BLaER1 treated with 17β-estradiol and CSF1 and Interleukin-3, amounts not matched to agents 10 nM and 100 nM (cell line): ENCODE data around the gene DIAPH2.

Source experiments
- H3K27ac ChIP-seq, 11 experiments: shearing (Covaris generic); formaldehyde crosslinking; 2 replicates each; pipeline ENCODE4 v1.8.1; 2022
- H3K27me3 ChIP-seq, 11 experiments: shearing (Covaris generic); formaldehyde crosslinking; 2 replicates each; pipeline ENCODE4 v1.8.1; 2022
- H3K36me3 ChIP-seq, 11 experiments: shearing (Covaris generic); formaldehyde crosslinking; 2 replicates each; pipeline ENCODE4 v1.8.1; 2022
- H3K4me1 ChIP-seq, 10 experiments: shearing (Covaris generic); formaldehyde crosslinking; 2 replicates each; pipeline ENCODE4 v1.8.1; 2022
- H3K4me2 ChIP-seq, 11 experiments: shearing (Covaris generic); formaldehyde crosslinking; 2 replicates each; pipeline ENCODE4 v1.8.1; 2022
- H3K4me3 ChIP-seq, 10 experiments: shearing (Covaris generic); formaldehyde crosslinking; 2 replicates each; pipeline ENCODE4 v1.8.1; 2022
- H3K9ac ChIP-seq, 11 experiments: shearing (Covaris generic); formaldehyde crosslinking; 2 replicates each; pipeline ENCODE4 v1.8.1; 2022
- H3K9me3 ChIP-seq, 11 experiments: shearing (Covaris generic); formaldehyde crosslinking; replicated peaks in 1 of 11; 2 replicates each; pipeline ENCODE4 v1.8.1; 2022
- H4K20me1 ChIP-seq, 11 experiments: shearing (Covaris generic); formaldehyde crosslinking; 2 replicates each; pipeline ENCODE4 v1.8.1; 2022
- Cebpa-rat ChIP-seq, 11 experiments: shearing (Covaris generic); IDR thresholded peaks; 2 replicates each; pipeline ENCODE4 v1.8.1; 2022

DIAPH2 gene

DNA sequence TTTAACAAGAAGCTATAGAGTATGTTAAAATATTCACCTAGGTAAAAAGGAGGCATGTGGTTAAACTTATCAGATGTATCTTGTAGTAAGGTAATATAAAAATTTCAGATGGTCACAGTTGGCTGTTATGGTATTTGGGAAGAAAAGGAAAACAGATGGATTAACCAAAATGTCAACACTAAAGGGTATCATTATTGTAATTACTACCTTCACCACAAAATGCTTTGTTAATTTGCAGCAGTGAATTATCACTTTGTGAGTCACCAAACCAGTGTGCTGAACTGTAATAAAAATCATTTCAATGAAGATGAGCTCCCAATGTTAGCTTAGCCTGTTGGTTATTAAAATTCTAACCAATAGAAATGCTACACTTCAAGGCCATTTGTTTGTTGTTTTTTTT, 432.9 kb downstream of the DIAPH2 start:
- Histone ChIP-seq H3K9me3 (peaks cover 0 to 10% (median 0%) of the 10 kb centered on the region in 11 experiments; a peak in 1 of 22 replicates), H4K20me1 (peaks cover 0 to 12% (median 0%) of the 10 kb centered on the region in 11 experiments; a peak in 3 of 22 replicates), H3K9ac (no peak overlapping the region), H3K27ac (no peak overlapping the region), H3K27me3 (peaks cover 87 to 100% (median 99%) of the 10 kb centered on the region in 11 experiments), H3K4me1 (no peaks in the 10 kb centered on the region), H3K36me3 (peaks cover 0 to 54% (median 0%) of the 10 kb centered on the region in 11 experiments; a peak in 5 of 22 replicates), H3K4me2 (no peak overlapping the region), H3K4me3 (no peak overlapping the region)
- no peak for TF ChIP-seq Cebpa-rat (IDR thresholded peaks at IDR 0.05)

DNA sequence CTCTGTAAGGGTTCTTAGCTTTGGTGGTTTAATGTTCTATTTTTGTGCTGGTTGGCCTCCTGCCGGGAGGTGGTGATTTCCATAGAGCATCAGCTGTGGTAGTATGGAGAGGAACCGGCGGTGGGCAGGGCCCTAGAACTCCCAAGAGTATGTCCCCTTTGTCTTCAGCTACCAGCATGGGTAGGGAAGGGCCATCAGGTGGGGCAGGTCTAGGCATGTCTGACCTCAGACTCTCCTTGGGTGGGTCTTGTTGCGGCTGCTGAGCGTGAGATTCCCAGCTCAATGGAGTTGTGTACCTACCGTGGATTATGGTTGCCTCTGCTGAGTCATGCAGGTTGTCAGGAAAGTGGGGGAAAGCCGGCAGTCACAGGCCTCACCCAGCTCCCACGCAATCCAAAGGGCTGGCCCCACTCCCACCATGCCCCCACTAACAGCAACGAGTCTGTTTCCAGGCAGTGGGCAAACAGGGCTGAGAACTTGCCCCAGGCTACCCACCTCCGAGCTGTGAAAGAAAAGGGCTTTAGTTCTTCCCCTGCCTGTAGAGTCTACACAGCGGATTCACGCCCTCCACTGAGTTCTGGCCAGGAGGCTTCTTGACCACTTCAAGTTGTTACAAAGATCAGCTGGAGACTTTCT, 434.9 kb downstream of the DIAPH2 start:
- Histone ChIP-seq H3K9ac (no peak overlapping the region), H3K36me3 (peaks cover 0 to 50% (median 0%) of the 10 kb centered on the region in 11 experiments; a peak in 5 of 22 replicates), H3K4me1 (no peaks in the 10 kb centered on the region), H3K9me3 (peaks cover 0 to 10% (median 0%) of the 10 kb centered on the region in 11 experiments; a peak in 1 of 22 replicates), H3K4me2 (no peak overlapping the region), H4K20me1 (peaks cover 0 to 12% (median 0%) of the 10 kb centered on the region in 11 experiments; a peak in 3 of 22 replicates), H3K27ac (no peak overlapping the region), H3K4me3 (no peak overlapping the region), H3K27me3 (peaks cover 89 to 100% (median 99%) of the 10 kb centered on the region in 11 experiments)
- no peak for TF ChIP-seq Cebpa-rat (IDR thresholded peaks at IDR 0.05)

DNA sequence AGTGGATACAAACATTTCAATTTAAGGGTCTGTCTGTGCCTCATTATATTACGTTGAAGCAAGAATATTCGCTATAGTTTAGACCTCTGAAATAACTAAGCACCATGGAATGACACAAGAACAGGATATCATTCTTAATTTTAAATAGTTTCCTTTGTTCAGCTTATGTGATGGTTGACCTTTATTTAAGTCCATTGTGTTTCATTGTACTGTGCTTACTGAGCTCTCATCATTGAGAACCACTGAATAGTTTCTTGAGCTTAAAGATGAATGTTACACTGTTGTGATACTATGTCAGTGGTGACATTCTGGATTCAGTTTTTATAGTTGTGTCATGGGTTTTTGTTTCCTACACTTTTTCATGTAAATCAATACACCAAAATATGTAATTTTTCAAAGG, 438.4 kb downstream of the DIAPH2 start:
- Histone ChIP-seq H4K20me1 (peaks cover 0 to 12% (median 0%) of the 10 kb centered on the region in 11 experiments; a peak in 4 of 22 replicates), H3K4me1 (no peaks in the 10 kb centered on the region), H3K27me3 (peaks cover 91 to 100% (median 99%) of the 10 kb centered on the region in 11 experiments), H3K9ac (no peak overlapping the region), H3K36me3 (peaks cover 0 to 23% (median 0%) of the 10 kb centered on the region in 11 experiments; a peak in 4 of 22 replicates), H3K9me3 (peaks cover 0 to 15% (median 0%) of the 10 kb centered on the region in 11 experiments; a peak in 1 of 22 replicates), H3K27ac (no peak overlapping the region), H3K4me2 (no peak overlapping the region), H3K4me3 (no peak overlapping the region)
- no peak for TF ChIP-seq Cebpa-rat (IDR thresholded peaks at IDR 0.05)

DNA sequence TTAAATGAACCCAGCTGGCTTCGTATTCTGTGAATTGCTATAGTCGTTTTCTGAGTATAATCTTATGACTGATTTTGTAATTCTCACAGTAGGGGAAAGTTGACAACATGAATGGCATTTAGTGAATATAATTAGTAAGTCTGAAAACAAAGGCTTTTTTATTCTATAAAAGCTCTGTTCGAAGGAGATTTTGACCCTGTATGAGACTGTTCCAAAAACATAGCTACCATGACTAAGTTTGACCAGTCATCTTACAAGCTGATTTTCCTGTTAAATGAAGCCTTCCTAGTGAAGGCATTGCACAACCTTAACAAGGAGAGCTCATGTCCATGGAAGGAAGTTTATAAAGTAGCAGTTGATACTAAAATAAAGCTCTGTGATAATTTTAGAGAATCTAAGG, 441.4 kb downstream of the DIAPH2 start:
- Histone ChIP-seq H4K20me1 (peaks cover 0 to 4% (median 0%) of the 10 kb centered on the region in 11 experiments; a peak in 5 of 22 replicates), H3K4me3 (no peak overlapping the region), H3K4me2 (no peak overlapping the region), H3K27me3 (peaks cover 95 to 100% (median 98%) of the 10 kb centered on the region in 11 experiments), H3K27ac (no peak overlapping the region), H3K9me3 (peaks cover 0 to 9% (median 0%) of the 10 kb centered on the region in 11 experiments; a peak in 2 of 22 replicates), H3K9ac (no peak overlapping the region), H3K4me1 (no peaks in the 10 kb centered on the region), H3K36me3 (no peaks in the 10 kb centered on the region)
- TF ChIP-seq Cebpa-rat (IDR thresholded peaks at IDR 0.05) = no peak

DNA sequence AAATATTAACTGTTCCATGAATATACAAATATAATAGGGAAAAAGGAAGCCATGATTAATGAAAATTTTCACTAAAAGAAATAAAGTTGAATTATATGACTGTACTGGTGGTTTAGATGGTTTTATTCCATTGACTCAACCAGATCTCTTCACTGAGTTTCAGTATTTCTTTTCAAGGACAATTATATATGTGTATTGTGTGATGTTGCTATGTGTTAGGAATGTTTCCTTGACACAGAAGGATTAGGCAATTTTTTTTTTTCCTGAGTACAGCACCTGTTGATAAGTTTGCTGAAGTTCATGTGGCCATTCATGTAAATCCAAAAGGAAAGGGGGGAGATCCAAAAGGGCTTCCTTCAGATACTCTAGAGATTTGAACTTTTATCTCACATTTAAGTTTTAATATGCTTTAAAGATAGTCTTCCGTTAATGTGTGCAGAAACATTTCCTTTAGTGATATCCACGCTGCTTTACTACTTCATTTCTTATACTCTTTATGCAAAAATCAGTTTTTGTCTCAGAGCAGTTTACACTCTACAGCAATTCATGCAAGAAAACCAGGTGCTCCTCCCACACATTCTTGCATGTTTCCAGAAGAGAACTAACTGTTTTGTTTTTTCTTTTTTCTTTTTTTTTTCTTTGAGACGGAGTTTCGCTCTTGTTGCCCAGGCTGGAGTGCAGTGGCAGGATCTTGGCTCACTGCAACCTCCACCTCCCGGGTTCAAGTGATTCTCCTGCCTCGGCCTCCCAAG, 448.2 kb downstream of the DIAPH2 start:
- Histone ChIP-seq H3K4me3 (no peak overlapping the region), H3K4me2 (peak overlapping the region in 6 of 11 experiments; percentile 22 to 48 (median 28); a peak in 8 of 22 replicates), H3K4me1 (peaks cover 0 to 17% (median 5%) of the 10 kb centered on the region in 10 experiments; a peak in 9 of 20 replicates), H4K20me1 (peaks cover 0 to 8% (median 0%) of the 10 kb centered on the region in 11 experiments; a peak in 5 of 22 replicates), H3K9ac (no peak overlapping the region), H3K27ac (peak overlapping the region in 2 of 11 experiments; percentile 18 to 46; a peak in 3 of 22 replicates), H3K36me3 (no peaks in the 10 kb centered on the region), H3K9me3 (peaks cover 0 to 6% (median 0%) of the 10 kb centered on the region in 11 experiments; a peak in 2 of 22 replicates), H3K27me3 (peaks cover 92 to 100% (median 98%) of the 10 kb centered on the region in 11 experiments)
- no peak for TF ChIP-seq Cebpa-rat (IDR thresholded peaks at IDR 0.05)

DNA sequence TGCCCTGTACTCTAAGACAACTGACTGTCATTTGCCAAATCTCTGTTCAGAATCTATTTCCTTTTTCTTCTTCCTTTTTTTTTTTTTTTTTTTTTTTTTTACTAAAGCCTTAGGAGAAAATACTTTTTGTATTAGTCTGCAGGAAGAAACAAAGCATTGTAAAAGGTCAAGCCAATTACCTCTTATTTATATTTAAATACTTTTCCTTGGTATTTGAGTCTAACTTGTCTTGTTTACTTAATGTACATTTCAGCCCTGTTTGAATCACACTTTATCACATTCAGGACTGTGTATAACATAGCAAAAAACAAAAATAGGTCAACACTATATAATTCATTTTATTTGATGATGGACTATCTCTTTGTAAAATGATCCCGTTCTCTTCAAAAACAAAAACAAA, 461.3 kb downstream of the DIAPH2 start:
- no peak overlapping the region for H3K27ac ChIP-seq
- peaks cover 0 to 9% (median 0%) of the 10 kb centered on the region in 11 experiments; a peak in 5 of 22 replicates for H4K20me1 ChIP-seq
- H3K4me1 ChIP-seq = no peaks in the 10 kb centered on the region
- no peak overlapping the region for H3K4me3 ChIP-seq
- TF ChIP-seq Cebpa-rat (IDR thresholded peaks at IDR 0.05) = no peak
- H3K4me2 ChIP-seq = no peak overlapping the region
- H3K36me3 ChIP-seq = peaks cover 0 to 10% (median 0%) of the 10 kb centered on the region in 11 experiments; a peak in 2 of 22 replicates
- H3K9me3 ChIP-seq = no peaks in the 10 kb centered on the region
- H3K9ac ChIP-seq = no peak overlapping the region
- H3K27me3 ChIP-seq = peaks cover 62 to 97% (median 87%) of the 10 kb centered on the region in 11 experiments

DNA sequence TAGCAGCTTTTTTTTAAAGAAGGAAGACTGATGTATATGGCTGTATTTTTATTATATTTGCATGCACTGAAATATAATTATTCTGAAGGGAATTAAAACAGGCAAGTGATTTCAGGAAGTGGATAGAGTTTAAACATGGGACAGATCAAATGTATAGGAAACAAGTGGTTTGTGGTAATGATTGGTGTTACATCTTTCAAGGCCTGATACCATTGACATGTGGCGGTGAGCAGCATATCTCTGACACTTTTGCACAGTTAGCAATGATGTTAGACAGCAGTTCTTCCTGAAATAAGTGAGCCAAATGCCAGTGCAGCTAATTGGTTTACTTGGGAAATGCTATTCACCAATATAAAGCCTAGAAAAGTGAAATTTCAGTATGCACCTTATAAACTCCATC, 471.2 kb downstream of the DIAPH2 start:
- Histone ChIP-seq H3K4me1 (peaks cover 0 to 8% (median 0%) of the 10 kb centered on the region in 10 experiments; a peak in 4 of 20 replicates), H3K4me3 (no peak overlapping the region), H3K4me2 (0 out of 22 replicates have a peak overlapping the region, but pooled peaks of 2 of the 11 experiments have one; percentile 1 to 7), H3K9ac (no peak overlapping the region), H3K27ac (no peak overlapping the region), H3K9me3 (peaks cover 0 to 5% (median 0%) of the 10 kb centered on the region in 11 experiments; a peak in 2 of 22 replicates), H4K20me1 (peaks cover 0 to 8% (median 0%) of the 10 kb centered on the region in 11 experiments; a peak in 7 of 22 replicates), H3K27me3 (peaks cover 74 to 100% (median 97%) of the 10 kb centered on the region in 11 experiments), H3K36me3 (no peaks in the 10 kb centered on the region)
- no peak for TF ChIP-seq Cebpa-rat (IDR thresholded peaks at IDR 0.05)

DNA sequence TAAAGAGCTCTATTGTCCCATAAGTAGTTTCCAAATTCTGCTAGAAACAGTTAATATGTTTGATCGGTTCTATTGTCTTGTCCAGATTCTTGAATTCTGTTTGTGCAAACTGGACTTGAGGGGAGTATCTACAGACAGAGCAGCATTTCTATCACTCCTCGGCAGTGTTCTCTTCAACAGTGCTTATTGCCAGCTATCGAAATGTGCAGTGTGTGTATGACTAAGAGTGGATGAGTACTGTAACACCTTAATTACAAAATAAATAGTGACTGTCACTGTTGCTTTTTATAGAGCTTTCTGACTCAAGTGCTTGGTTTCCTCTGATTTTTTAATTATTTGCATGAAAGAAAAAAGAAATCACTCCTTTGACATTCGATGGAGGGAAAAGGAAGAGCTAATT, 473.6 kb downstream of the DIAPH2 start:
- Histone ChIP-seq H3K27me3 (peaks cover 71 to 100% (median 97%) of the 10 kb centered on the region in 11 experiments), H3K27ac (no peak overlapping the region), H3K9ac (no peak overlapping the region), H3K9me3 (no peaks in the 10 kb centered on the region), H3K4me3 (no peak overlapping the region), H4K20me1 (peaks cover 0 to 8% (median 0%) of the 10 kb centered on the region in 11 experiments; a peak in 8 of 22 replicates), H3K4me1 (peaks cover 0 to 8% (median 0%) of the 10 kb centered on the region in 10 experiments; a peak in 4 of 20 replicates), H3K36me3 (0 out of 22 replicates have a peak, but pooled peaks cover 0 to 4% (median 0%) of the 10 kb centered on the region in 11 experiments), H3K4me2 (no peak overlapping the region)
- no peak for TF ChIP-seq Cebpa-rat (IDR thresholded peaks at IDR 0.05)
